ENCODE measurements around the gene RNF115. TPM values are rescaled to one million over a fixed set of nuclear protein-coding genes. Genes with fewer than 3 reads are reported as not detected.
"Not testable (repeated sequence)": the region's sequence is repeated elsewhere in the genome, so short reads cannot be mapped to it uniquely, and the experiment has no call there.

The RNF115 gene
- total RNA-seq, 1 donor from 2014 or later: 13.9 TPM

DNA sequence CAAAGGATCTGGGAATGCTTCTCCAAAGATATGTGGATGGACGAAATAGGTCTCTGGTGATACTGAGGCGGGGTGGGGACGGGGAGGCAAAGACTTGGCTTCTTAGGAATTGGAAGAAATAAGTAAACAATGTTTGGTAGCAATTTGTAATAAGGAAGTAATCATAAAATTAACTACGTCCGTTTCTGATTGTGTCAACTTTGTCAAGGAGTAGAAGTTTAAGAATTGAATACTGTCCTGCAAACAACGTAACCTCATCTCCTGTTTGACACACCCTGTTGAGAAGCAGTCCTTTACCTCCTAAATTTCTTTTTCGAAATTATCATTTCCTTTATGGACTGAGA lies 576 bp upstream of the RNF115 start:
- Mint-ChIP-seq H3K27ac (peak overlapping the region; percentile 99), H3K9me3 (no peaks in the 10 kb centered on the region), H3K36me3 (peaks cover 22% of the 10 kb centered on the region), H3K4me3 (peak overlapping the region; percentile 94), H3K27me3 (ENCODE audit: low read depth) (no peaks in the 10 kb centered on the region), H3K4me1 (peaks cover 21% of the 10 kb centered on the region)
- TF ChIP-seq, protein P1, sequence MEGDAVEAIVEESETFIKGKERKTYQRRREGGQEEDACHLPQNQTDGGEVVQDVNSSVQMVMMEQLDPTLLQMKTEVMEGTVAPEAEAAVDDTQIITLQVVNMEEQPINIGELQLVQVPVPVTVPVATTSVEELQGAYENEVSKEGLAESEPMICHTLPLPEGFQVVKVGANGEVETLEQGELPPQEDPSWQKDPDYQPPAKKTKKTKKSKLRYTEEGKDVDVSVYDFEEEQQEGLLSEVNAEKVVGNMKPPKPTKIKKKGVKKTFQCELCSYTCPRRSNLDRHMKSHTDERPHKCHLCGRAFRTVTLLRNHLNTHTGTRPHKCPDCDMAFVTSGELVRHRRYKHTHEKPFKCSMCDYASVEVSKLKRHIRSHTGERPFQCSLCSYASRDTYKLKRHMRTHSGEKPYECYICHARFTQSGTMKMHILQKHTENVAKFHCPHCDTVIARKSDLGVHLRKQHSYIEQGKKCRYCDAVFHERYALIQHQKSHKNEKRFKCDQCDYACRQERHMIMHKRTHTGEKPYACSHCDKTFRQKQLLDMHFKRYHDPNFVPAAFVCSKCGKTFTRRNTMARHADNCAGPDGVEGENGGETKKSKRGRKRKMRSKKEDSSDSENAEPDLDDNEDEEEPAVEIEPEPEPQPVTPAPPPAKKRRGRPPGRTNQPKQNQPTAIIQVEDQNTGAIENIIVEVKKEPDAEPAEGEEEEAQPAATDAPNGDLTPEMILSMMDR (IDR thresholded peaks at IDR 0.05; ENCODE audit: unreplicated experiment): no peak
- no peak for DNase-seq (ENCODE audit: low spot score in 2 of 2, unreplicated experiment in 2 of 2)

DNA sequence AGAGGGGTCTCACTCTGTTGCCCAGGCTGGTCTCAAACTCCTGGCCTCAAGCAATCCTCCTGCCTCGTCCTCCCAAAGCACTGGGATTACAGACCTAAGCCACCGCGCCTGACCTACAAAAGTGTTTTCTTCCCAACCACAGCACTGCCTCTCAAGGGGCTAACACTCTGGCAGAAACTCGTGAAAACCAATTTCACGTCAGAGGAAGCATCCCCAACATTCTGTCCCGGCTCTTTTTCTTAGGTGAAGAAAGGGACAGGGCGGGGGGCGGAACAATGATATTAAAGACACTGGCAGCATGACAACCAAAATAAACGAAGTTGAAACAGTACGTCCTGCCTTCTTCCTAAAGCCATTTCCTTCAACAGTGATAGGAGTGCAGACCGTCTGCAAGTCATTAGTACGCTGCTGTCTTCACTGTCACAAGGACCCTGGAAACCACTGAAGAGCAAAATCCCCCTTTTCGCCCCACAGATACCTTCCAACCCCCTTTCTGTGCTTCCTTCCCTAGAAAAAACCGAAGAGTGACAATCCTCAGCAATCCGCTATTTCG lies 1.0 kb downstream of the RNF115 start:
- not testable (repeated sequence) for H3K27me3 Mint-ChIP-seq (ENCODE audit: low read depth); H3K9me3 Mint-ChIP-seq; DNase-seq (ENCODE audit: low spot score in 2 of 2, unreplicated experiment in 2 of 2); H3K27ac Mint-ChIP-seq; H3K4me3 Mint-ChIP-seq
- peaks cover 10% of the 10 kb centered on the region for H3K36me3 Mint-ChIP-seq
- peaks cover 21% of the 10 kb centered on the region for H3K4me1 Mint-ChIP-seq

DNA sequence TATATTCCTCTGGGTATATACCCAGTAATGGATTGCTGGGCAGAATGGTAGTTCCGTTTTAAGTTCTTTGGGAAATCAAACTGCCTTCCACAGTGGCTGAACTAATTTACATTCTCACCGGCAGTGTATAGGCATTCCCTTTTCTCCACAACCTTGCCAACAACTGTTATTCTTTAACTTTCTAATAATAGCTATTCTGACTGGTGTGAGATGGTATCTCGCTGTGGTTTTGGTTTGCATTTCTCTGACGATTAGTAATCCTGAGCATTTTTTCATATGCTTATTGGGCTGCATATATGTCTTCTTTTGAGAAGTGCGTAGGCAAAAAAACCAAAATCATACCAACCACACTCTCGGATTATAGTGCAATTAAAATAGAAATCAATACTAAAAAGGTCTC lies 5.8 kb downstream of the RNF115 start:
- DNase-seq (ENCODE audit: low spot score in 2 of 2, unreplicated experiment in 2 of 2); H3K4me3 Mint-ChIP-seq; H3K27me3 Mint-ChIP-seq (ENCODE audit: low read depth); H3K36me3 Mint-ChIP-seq; H3K27ac Mint-ChIP-seq; H3K9me3 Mint-ChIP-seq; H3K4me1 Mint-ChIP-seq: not testable (repeated sequence)

DNA sequence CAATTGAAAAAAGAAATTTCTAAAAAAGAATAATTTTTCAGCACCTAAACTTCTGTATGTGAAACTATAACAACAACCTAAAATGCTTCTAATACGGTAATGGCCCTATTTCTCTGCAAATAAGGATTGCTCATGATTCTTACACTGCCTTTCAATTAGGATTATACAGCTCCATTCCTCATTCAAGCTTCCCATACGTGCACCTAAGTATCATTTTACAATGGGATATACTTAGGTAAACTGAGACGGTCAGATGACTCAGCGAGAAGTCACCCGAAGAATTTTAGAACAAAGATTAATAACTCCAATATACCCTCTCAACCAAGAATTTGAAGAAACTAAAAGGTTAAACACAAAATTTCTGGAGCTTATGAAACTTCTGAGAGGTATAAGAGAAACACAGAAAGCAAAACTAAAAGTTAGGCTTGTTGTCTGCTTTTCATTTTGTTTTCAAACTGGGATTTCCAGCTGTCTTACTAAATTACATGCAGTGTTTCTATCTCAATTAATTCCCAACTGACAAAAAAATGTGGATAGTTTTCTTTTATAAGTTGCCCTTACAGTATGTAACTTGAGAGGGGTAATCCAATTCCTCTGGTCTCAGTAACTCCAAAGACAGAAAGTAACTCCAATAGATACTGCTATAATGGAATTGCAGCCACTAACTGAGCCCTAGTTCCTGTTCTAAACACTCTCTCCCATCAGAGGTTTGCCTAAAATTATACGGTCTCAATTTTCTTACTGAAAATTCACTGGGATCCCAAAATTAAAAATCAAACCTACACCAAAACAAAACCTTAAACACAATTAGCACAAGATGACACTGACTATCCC lies 10.7 kb downstream of the RNF115 start:
- H3K27me3 Mint-ChIP-seq (ENCODE audit: low read depth); H3K36me3 Mint-ChIP-seq; H3K4me3 Mint-ChIP-seq; H3K9me3 Mint-ChIP-seq; DNase-seq (ENCODE audit: low spot score in 2 of 2, unreplicated experiment in 2 of 2); H3K4me1 Mint-ChIP-seq; H3K27ac Mint-ChIP-seq: not testable (repeated sequence)

DNA sequence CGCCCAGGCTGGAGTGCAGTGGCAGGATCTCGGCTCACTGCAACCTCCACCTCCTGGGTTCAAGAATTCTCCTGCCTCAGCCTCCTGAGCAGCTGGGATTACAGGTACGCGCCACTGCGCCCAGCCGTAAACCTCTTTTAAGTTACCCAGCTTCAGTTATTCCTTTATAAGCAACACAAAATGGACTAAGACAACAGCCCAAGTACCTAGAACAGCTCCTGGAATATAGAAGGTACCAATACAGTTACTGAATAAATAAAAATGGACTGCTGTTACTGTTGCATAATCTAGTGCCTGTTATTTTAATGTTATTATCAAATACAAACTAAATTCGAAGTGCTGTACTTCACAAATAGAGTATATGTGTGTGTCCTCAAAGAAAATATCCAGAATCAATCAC lies 17.1 kb downstream of the RNF115 start:
- peaks cover 22% of the 10 kb centered on the region for H3K4me1 Mint-ChIP-seq
- H3K36me3 Mint-ChIP-seq: no peaks in the 10 kb centered on the region
- H3K27ac Mint-ChIP-seq: no peak overlapping the region
- no peak for DNase-seq (ENCODE audit: low spot score in 2 of 2, unreplicated experiment in 2 of 2)
- TF ChIP-seq, protein P1 (IDR thresholded peaks at IDR 0.05; ENCODE audit: unreplicated experiment): no peak
- no peak overlapping the region for H3K4me3 Mint-ChIP-seq
- H3K9me3 Mint-ChIP-seq: no peaks in the 10 kb centered on the region
- no peaks in the 10 kb centered on the region for H3K27me3 Mint-ChIP-seq (ENCODE audit: low read depth)

DNA sequence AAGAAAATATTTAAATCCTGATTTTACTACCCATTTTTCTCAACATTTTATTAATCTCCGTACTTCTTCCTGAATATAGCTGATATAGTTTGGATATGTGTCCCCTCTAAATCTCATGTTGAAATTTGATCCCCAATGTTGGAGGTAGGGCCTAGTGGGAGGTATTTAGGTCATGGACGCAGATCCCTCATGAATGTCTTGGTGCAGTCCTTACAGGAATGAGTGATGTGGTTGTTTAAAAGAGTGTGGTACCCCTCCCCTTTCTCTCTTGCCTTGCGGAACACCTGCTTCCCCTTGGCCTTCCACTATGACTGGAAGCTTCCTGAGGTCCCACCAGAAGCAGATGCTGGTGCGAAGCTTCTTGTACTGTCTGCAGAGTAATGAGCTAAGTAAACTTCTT lies 17.5 kb downstream of the RNF115 start:
- H3K4me1 Mint-ChIP-seq: peaks cover 22% of the 10 kb centered on the region
- no peaks in the 10 kb centered on the region for H3K9me3 Mint-ChIP-seq
- no peak overlapping the region for H3K4me3 Mint-ChIP-seq
- TF ChIP-seq, protein P1 (IDR thresholded peaks at IDR 0.05; ENCODE audit: unreplicated experiment): no peak
- H3K36me3 Mint-ChIP-seq: no peaks in the 10 kb centered on the region
- H3K27me3 Mint-ChIP-seq (ENCODE audit: low read depth): no peaks in the 10 kb centered on the region
- no peak overlapping the region for H3K27ac Mint-ChIP-seq
- DNase-seq (ENCODE audit: low spot score in 2 of 2, unreplicated experiment in 2 of 2): no peak

DNA sequence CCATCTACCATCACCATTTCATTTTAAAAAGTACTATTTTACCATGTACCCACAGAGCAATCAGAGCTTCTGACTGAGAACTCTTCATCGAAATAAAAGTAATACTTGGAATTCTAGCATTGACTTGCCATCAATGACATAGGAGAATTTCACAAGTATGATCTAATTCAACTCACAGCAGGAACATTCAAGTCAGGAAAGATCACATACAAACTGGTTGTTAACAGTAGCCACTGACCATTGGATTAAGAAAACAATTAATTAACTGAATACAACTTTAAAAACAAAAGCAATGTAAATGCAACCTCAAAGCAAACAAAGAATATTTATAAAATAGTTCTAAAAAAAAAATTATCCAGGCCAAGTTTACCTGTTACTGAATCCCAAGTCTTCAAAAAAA lies 18.8 kb downstream of the RNF115 start:
- Mint-ChIP-seq H3K4me3 (no peak overlapping the region), H3K36me3 (no peaks in the 10 kb centered on the region), H3K27me3 (ENCODE audit: low read depth) (no peaks in the 10 kb centered on the region), H3K27ac (no peak overlapping the region), H3K9me3 (no peaks in the 10 kb centered on the region), H3K4me1 (peaks cover 22% of the 10 kb centered on the region)
- TF ChIP-seq, protein P1 (IDR thresholded peaks at IDR 0.05; ENCODE audit: unreplicated experiment): no peak
- no peak for DNase-seq (ENCODE audit: low spot score in 2 of 2, unreplicated experiment in 2 of 2)

Measured in mesothelial cell of epicardium (in vitro differentiated cells).